Stimulated activated naive CD8-positive, alpha-beta T cell treated with anti-CD3 and anti-CD28 coated beads, Interleukin-15, amount 100 ng/mL, for 72 hours (primary cell): Measurements from ENCODE around the gene MAFF.

ENCODE experiments used
- ATAC-seq: fragments of 150-1000 bp; cut with Tn5 transposase; 2 replicates; pipeline ENCODE4 v1.10.0; 2021; ENCODE audit warnings: mild to moderate bottlenecking, moderate library complexity
- DNase-seq, 2 donors: peaks; one replicate each; pipeline ENCODE4 v3.0.0; 2021 to 2022
- H3K27ac Mint-ChIP-seq, 2 donors: one replicate each; pipeline ENCODE4 v1.8.0; 2022; ENCODE audit warnings: mild to moderate bottlenecking in 2 of 2, mixed read lengths in 2 of 2, moderate library complexity in 2 of 2
- H3K27me3 Mint-ChIP-seq: one replicate; pipeline ENCODE4 v1.8.0; 2022; ENCODE audit warnings: mixed read lengths
- H3K4me1 Mint-ChIP-seq: one replicate; pipeline ENCODE4 v1.8.0; 2022; ENCODE audit warnings: mild to moderate bottlenecking, mixed read lengths
- H3K4me3 Mint-ChIP-seq, 2 donors: one replicate each; pipeline ENCODE4 v1.8.0; 2022; ENCODE audit warnings: mild to moderate bottlenecking in 2 of 2, mixed read lengths in 2 of 2, moderate library complexity in 1 of 2
- H3K9me3 Mint-ChIP-seq, 2 donors: one replicate each; pipeline ENCODE4 v1.8.0; 2022; ENCODE audit warnings: mixed read lengths in 2 of 2

The MAFF gene

GRCh38 chr22:38190581-38190980 is 11.2 kb upstream of the MAFF start:
- no peak overlapping the region for H3K4me3 Mint-ChIP-seq
- H3K4me1 Mint-ChIP-seq: peaks cover 13% of the 10 kb centered on the region
- no peaks in the 10 kb centered on the region for H3K9me3 Mint-ChIP-seq
- no peak overlapping the region for H3K27ac Mint-ChIP-seq
- DNase-seq (no peak), ATAC-seq (no peak)
- peaks cover 12% of the 10 kb centered on the region for H3K27me3 Mint-ChIP-seq

DNA sequence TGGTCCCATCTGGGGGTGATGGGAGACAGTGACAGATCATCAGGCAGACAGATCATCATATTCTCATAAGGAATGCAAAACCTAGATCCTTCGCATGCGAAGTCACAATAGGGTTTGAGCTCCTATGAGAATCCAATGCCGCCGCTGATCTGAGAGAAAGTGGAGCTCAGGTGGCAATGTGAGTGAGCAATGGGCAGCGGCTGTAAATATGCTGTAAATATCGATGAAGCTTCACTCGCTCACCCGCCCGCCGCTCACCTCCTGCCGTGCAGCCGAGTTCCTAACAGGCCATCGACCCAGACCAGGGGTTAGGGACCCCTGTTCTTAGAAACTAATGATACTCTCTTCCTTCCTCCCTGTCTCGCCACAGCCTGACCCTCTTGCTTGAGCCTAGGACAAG is 10.7 kb upstream of the MAFF start:
- Mint-ChIP-seq H3K27ac (no peak overlapping the region), H3K4me1 (peaks cover 13% of the 10 kb centered on the region), H3K9me3 (no peaks in the 10 kb centered on the region), H3K27me3 (peaks cover 12% of the 10 kb centered on the region), H3K4me3 (no peak overlapping the region)
- no peak for ATAC-seq
- DNase-seq: no peak

GRCh38 chr22:38191731-38192474 is 9.9 kb upstream of the MAFF start:
- DNase-seq (no peak), ATAC-seq (no peak)
- no peaks in the 10 kb centered on the region for H3K9me3 Mint-ChIP-seq
- peaks cover 13% of the 10 kb centered on the region for H3K4me1 Mint-ChIP-seq
- no peak overlapping the region for H3K4me3 Mint-ChIP-seq
- peak overlapping the region in 1 of 2 donors; percentile 24 for H3K27ac Mint-ChIP-seq
- peaks cover 12% of the 10 kb centered on the region for H3K27me3 Mint-ChIP-seq

DNA sequence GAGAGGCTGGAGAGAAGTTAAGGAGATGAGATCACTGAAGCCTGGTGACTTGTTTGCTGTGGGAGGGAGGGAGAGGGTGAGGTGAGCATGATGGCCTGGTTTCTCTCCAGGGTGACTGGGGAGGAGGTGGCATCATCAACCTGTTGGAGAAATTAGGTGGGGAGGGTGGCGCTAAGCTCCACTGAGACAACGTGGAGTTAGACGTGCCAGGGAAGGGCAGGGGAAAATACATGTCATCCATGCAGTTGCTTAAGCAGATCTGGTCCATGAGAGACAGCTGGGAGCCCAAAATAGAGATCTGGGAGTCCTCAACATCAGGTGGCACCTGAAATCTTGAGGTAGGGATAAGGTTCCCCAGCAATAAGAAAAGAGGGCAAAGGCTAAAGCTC is 9.3 kb upstream of the MAFF start:
- peaks cover 12% of the 10 kb centered on the region for H3K27me3 Mint-ChIP-seq
- peak overlapping the region in 1 of 2 donors; percentile 24 for H3K27ac Mint-ChIP-seq
- ATAC-seq (no peak), DNase-seq (no peak)
- H3K9me3 Mint-ChIP-seq: no peaks in the 10 kb centered on the region
- H3K4me1 Mint-ChIP-seq: peaks cover 13% of the 10 kb centered on the region
- no peak overlapping the region for H3K4me3 Mint-ChIP-seq

DNA sequence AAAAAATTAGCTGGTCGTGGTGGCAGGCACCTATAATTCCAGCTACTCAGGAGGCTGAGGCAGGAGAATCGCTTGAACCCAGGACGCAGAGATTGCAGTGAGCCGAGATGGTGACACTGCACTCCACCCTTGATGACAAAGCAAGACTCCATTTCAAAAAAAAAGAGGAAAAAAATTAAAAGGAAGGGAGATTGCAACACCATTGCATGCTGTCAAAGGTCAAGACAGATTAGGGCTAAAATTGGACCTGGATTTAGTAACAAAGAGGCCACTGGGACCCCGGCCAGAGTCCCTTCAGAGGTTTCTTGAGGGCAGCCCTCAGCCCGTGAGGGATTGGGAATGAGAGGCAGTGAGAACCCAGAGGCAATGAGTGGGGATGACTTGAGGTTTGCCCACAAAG is 8.2 kb upstream of the MAFF start:
- Mint-ChIP-seq H3K4me1 (peaks cover 13% of the 10 kb centered on the region), H3K27me3 (peaks cover 9% of the 10 kb centered on the region), H3K9me3 (no peaks in the 10 kb centered on the region), H3K4me3 (no peak overlapping the region), H3K27ac (peak overlapping the region in 1 of 2 donors; percentile 76)
- no peak for ATAC-seq
- DNase-seq: no peak

- no peak overlapping the region for H3K4me3 Mint-ChIP-seq
- ATAC-seq: no peak
- H3K27ac Mint-ChIP-seq: no peak overlapping the region
- H3K27me3 Mint-ChIP-seq: peaks cover 7% of the 10 kb centered on the region
- no peak for DNase-seq
- peaks cover 30% of the 10 kb centered on the region for H3K4me1 Mint-ChIP-seq
- H3K9me3 Mint-ChIP-seq: no peaks in the 10 kb centered on the region
These were observed 4.9 kb upstream of the MAFF start for GRCh38 chr22:38196791-38197419.

DNA sequence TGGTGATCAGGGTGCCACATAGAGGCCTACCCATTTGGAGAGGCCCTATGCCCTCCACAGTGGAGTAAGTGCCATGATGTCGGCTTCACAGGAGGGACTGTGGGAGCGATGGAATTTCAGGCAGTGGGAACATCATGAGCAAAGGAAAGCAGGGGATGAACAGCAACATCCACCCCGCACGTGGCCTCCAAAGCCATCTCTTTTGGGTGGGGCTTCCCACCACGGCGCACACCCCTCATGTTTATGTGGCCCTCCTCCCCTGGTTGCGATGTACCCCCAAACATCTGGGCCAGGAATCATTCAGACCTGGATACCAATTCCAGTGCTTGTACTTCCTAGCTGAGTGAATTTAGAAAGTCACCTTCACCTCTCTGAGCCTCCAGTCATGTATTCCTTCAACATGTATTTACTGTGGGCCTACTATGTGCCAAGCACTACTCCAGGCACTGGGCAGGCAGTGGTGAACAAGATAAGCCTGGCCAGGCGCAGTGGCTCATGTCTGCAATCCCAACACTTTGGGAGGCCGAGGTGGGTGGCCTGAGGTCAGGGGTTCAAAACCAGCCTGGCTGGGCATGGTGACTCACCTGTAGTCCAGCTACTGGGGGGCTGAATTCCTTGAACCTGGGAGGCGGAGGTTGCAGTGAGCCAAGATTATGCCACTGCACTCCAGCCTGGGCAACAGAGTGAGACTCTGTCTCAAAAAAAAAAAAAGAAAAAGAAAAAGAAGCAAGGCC is 1.8 kb upstream of the MAFF start:
- ATAC-seq (no peak), DNase-seq (no peak)
- H3K27me3 Mint-ChIP-seq: no peaks in the 10 kb centered on the region
- H3K4me3 Mint-ChIP-seq: peak overlapping the region in 1 of 2 donors; percentile 0
- no peaks in the 10 kb centered on the region for H3K9me3 Mint-ChIP-seq
- peaks cover 42% of the 10 kb centered on the region for H3K4me1 Mint-ChIP-seq
- no peak overlapping the region for H3K27ac Mint-ChIP-seq

GRCh38 chr22:38201371-38201710 is 453 bp upstream of the MAFF start:
- no peaks in the 10 kb centered on the region for H3K27me3 Mint-ChIP-seq
- ATAC-seq (no peak), DNase-seq (no peak)

DNA sequence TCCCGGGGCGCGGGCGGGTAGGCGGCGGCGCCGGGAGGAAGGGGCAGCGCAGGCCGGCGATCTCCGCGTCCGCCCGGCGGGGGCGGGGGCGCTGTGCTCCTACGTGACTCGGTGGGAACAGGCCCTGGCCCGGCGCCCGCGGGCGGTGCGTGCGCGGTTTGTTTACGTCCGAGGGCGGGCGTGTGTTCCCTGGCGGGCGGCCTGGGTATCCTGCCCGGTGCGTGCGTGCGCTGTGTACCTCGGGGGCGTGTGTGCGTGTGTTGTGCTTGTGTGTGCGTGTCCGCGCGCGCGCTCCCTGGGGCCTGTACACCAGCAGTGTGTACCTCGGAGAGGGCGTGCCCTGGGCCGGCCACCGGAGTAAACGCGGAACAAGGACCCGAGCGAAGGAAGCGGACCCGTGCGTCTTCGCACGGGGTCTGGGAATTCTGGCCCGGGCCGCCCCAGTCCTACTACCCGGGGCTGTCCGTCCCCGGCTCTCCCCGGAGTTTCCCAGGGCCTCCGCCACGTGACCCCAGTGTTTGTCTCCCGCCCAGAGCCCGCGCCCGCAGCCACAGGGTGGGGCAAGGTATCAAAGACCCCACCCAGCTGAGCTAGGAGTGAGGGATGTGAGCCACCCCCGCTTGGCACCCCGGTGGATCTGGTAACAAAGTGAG is 769 bp downstream of the MAFF start:
- H3K27me3 Mint-ChIP-seq: no peaks in the 10 kb centered on the region
- peak; percentile 68 for ATAC-seq
- peak overlapping the region; percentile 79 to 84 for H3K27ac Mint-ChIP-seq
- peaks cover 49% of the 10 kb centered on the region for H3K4me1 Mint-ChIP-seq
- H3K9me3 Mint-ChIP-seq: no peaks in the 10 kb centered on the region
- H3K4me3 Mint-ChIP-seq: peak overlapping the region; percentile 87 to 89
- peak; percentile 64 to 75 for DNase-seq

More at GRCh38 chr22:38201371-38201710, 453 bp upstream of the MAFF start:
- peaks cover 49% of the 10 kb centered on the region for H3K4me1 Mint-ChIP-seq
- H3K4me3 Mint-ChIP-seq: peak overlapping the region; percentile 69 to 91
- peak overlapping the region; percentile 88 to 96 for H3K27ac Mint-ChIP-seq
- H3K9me3 Mint-ChIP-seq: no peaks in the 10 kb centered on the region

DNA sequence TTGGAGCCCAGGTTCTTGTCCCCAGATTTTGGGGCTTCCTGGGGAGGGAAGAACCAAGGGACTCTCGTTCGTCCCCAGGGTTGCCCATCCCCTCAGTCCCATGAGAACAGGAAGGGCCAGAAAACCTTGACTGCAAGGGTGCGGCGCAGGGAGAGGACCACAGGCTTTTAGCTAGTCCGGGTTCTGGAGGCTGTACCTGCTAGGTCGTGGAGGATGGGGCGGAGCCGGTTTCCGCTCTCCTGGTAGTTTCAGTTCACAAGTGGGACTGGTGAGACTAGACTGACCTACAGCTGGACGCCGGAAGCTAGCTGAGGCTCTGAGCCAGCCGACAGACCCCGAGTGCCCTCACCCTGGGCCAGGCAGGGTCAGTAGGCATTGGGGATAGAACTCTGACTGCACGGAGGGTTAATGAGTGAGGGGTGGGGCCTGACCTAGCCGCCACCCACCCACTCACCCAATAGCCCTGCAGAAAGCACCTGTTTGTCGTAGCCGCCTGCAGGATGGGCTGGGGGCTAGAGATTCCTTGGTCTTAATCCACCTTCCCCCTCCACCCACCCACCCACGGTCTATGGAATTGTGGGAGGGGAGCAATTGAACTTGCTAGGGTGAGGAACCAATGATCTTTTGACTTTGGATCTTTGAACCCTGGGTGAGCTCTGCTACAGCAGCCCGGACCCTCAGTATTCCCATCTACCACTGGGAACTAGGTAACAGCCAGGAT is 1.5 kb downstream of the MAFF start:
- no peaks in the 10 kb centered on the region for H3K9me3 Mint-ChIP-seq
- H3K4me1 Mint-ChIP-seq: peaks cover 54% of the 10 kb centered on the region
- DNase-seq: peak; percentile 34 to 41
- H3K27me3 Mint-ChIP-seq: no peaks in the 10 kb centered on the region
- peak overlapping the region; percentile 87 to 89 for H3K4me3 Mint-ChIP-seq
- peak; percentile 8 for ATAC-seq
- H3K27ac Mint-ChIP-seq: peak overlapping the region; percentile 79 to 84

- peak overlapping the region; percentile 87 to 89 for H3K4me3 Mint-ChIP-seq
- H3K27me3 Mint-ChIP-seq: no peaks in the 10 kb centered on the region
- H3K9me3 Mint-ChIP-seq: no peaks in the 10 kb centered on the region
- H3K27ac Mint-ChIP-seq: no peak overlapping the region
- no peak for ATAC-seq
- H3K4me1 Mint-ChIP-seq: peaks cover 61% of the 10 kb centered on the region
- no peak for DNase-seq
These were observed 2.2 kb downstream of the MAFF start for GRCh38 chr22:38203855-38204514.

DNA sequence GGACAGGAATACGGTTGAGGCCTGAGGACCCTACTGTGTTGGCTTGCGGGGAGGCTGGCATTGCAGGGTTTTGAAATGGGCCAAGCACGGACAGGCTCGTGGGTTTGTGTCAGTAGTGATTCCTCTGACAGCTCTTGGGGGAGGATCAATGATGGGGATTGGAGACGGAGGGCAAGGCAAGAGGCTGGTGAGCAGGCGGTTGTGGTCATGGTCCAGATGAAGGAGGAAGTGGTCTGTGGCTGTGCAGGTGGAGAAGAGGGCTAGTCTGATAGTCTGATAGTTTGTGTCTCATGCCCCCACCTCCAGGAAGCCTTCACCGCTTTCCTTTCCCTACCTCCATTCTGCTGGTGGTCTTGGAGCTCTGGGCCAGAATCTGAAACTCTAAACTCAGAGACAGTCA is 3.0 kb downstream of the MAFF start:
- H3K4me3 Mint-ChIP-seq: peak overlapping the region; percentile 1 to 10
- no peaks in the 10 kb centered on the region for H3K27me3 Mint-ChIP-seq

DNA sequence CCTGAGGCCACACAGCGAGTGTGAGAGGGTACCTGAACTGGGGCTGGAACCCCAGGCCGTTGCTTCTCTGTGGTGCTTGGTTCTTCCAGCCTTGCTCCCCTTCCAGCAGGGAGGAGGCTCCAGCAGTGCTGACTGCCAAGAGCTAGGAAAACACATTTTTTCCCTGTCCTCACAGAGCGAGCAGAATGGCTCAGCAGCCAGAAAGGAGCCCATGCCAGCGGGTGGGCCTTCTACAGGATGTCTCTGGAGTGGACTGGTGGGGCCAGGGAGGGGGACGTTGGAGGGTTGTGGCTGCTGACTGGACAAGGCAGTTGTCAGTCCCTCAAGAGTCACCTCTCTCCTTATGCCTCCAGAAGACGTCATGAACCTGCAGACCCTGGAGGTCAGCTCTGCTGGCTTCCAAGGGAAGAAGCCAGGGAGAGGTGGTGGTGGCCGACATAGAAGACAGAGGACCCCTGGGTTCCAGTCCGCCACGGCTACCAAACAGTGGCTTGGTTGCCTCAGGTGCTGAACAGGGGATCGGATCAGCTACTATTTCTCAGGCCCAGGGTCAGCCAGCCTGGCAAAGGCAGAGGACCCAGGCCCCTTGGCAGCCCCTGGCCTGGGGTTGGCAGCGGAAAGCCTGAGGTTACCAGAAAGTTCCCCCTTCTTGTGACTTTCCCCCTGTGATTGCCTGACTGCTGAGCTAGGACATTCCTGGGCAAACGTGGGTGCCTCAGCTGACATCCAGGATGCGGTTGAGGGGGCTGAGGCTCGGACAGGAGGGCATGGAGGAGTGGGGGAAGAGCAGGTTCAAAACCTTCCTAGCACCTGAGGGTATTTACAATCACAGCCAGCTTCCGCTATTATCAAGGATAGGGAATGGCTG is 3.7 kb downstream of the MAFF start:
- no peaks in the 10 kb centered on the region for H3K9me3 Mint-ChIP-seq
- no peaks in the 10 kb centered on the region for H3K27me3 Mint-ChIP-seq
- H3K4me1 Mint-ChIP-seq: peaks cover 67% of the 10 kb centered on the region
- no peak overlapping the region for H3K27ac Mint-ChIP-seq
- H3K4me3 Mint-ChIP-seq: no peak overlapping the region
- DNase-seq: no peak
- no peak for ATAC-seq

More for the DNA sequence above, 3.0 kb downstream of the MAFF start:
- Mint-ChIP-seq H3K9me3 (no peaks in the 10 kb centered on the region), H3K4me1 (peaks cover 61% of the 10 kb centered on the region), H3K27ac (peak overlapping the region; percentile 3 to 19)
- ATAC-seq (peak; percentile 11), DNase-seq (peak in 1 of 2 donors; percentile 50)

- ATAC-seq (no peak), DNase-seq (no peak)
- Mint-ChIP-seq H3K9me3 (no peaks in the 10 kb centered on the region), H3K4me1 (peaks cover 52% of the 10 kb centered on the region), H3K27ac (no peak overlapping the region), H3K4me3 (no peak overlapping the region), H3K27me3 (no peaks in the 10 kb centered on the region)
These were observed 6.2 kb downstream of the MAFF start for GRCh38 chr22:38207898-38208432.
